ENCODE data around the gene FMNL2.
A peak's percentile ranks its signal among the peaks of the same experiment; 100 is the strongest.

Gene FMNL2

GRCh38 chr2:152342259-152343046 lies 7.5 kb downstream of the FMNL2 start:
- H3K36me3 ChIP-seq (replicated peaks): peaks cover 4% of the 10 kb centered on the region
- no peaks in the 10 kb centered on the region for H3K27me3 ChIP-seq (replicated peaks)
- in situ Hi-C loops (cut with HindIII; ENCODE audit: low pct_ligation_motif_present, low sequenced_read_pairs): no loop called here
- H3K4me3 ChIP-seq (ENCODE audit: low read depth, low read length): no peak overlapping the region
- DNase-seq: no peak
- H3K27ac ChIP-seq: no peak overlapping the region
- no peak for TF ChIP-seq CTCF (IDR thresholded peaks at IDR 0.05; ENCODE audit: low read depth, low read length, missing control alignments)

GRCh38 chr2:152343426-152343825 lies 8.5 kb downstream of the FMNL2 start:
- Histone ChIP-seq H3K36me3 (replicated peaks) (peaks cover 4% of the 10 kb centered on the region), H3K27ac (no peak overlapping the region), H3K27me3 (replicated peaks) (no peaks in the 10 kb centered on the region), H3K4me3 (ENCODE audit: low read depth, low read length) (no peak overlapping the region)
- no peak for DNase-seq
- in situ Hi-C loops (cut with HindIII; ENCODE audit: low pct_ligation_motif_present, low sequenced_read_pairs): no loop called here
- TF ChIP-seq CTCF (IDR thresholded peaks at IDR 0.05; ENCODE audit: low read depth, low read length, missing control alignments): no peak

- DNase-seq: no peak
- Histone ChIP-seq H3K36me3 (replicated peaks) (peaks cover 4% of the 10 kb centered on the region), H3K27me3 (replicated peaks) (no peaks in the 10 kb centered on the region), H3K4me3 (ENCODE audit: low read depth, low read length) (no peak overlapping the region), H3K27ac (no peak overlapping the region)
- TF ChIP-seq CTCF (IDR thresholded peaks at IDR 0.05; ENCODE audit: low read depth, low read length, missing control alignments): no peak
- in situ Hi-C loops (cut with HindIII; ENCODE audit: low pct_ligation_motif_present, low sequenced_read_pairs): no loop called here
Measured at GRCh38 chr2:152344579-152345195, 9.7 kb downstream of the FMNL2 start.

- TF ChIP-seq CTCF (IDR thresholded peaks at IDR 0.05; ENCODE audit: low read depth, low read length, missing control alignments): no peak
- peaks cover 4% of the 10 kb centered on the region for H3K36me3 ChIP-seq (replicated peaks)
- H3K27me3 ChIP-seq (replicated peaks): no peaks in the 10 kb centered on the region
- no peak overlapping the region for H3K4me3 ChIP-seq (ENCODE audit: low read depth, low read length)
- in situ Hi-C loops (cut with HindIII; ENCODE audit: low pct_ligation_motif_present, low sequenced_read_pairs): no loop called here
- no peak overlapping the region for H3K27ac ChIP-seq
- peak; percentile 74 for DNase-seq
Measured at GRCh38 chr2:152347076-152347475, 12.1 kb downstream of the FMNL2 start.

GRCh38 chr2:152348388-152348787 lies 13.4 kb downstream of the FMNL2 start:
- TF ChIP-seq CTCF (IDR thresholded peaks at IDR 0.05; ENCODE audit: low read depth, low read length, missing control alignments): no peak
- H3K27me3 ChIP-seq (replicated peaks): no peaks in the 10 kb centered on the region
- no peak for DNase-seq
- peaks cover 2% of the 10 kb centered on the region for H3K36me3 ChIP-seq (replicated peaks)
- in situ Hi-C loops (cut with HindIII; ENCODE audit: low pct_ligation_motif_present, low sequenced_read_pairs): no loop called here
- H3K27ac ChIP-seq: no peak overlapping the region
- H3K4me3 ChIP-seq (ENCODE audit: low read depth, low read length): no peak overlapping the region

Measured in brain microvascular endothelial cell (primary cell).